HepG2 (cell line): Measurements from ENCODE around the gene COL25A1. TPM values are rescaled to one million over a fixed set of nuclear protein-coding genes. Genes with fewer than 3 reads are reported as not detected.

Experiments used
- ATAC-seq: fragments of 200-7000 bp; cut with Tn5 transposase; 3 replicates; pipeline ENCODE4 v1.9.1; 2020; ENCODE audit warnings: mild to moderate bottlenecking, moderate library complexity
- BruUV-seq: library from RNA; stranded (reverse); fragments of 400-500 nt; replicated peaks from 2 replicates; lab custom pipeline; 2021; lab: Mats Ljungman, UMichigan
- CTCF ChIA-PET: fragments of 300-600 bp; formaldehyde crosslinking; extraction: SDS; loops from one replicate; lab custom pipeline; 2021; ENCODE audit warnings: low total read pairs, inconsistent platforms, low intra/inter-chr PET ratio; lab: Yijun Ruan, JAX
- POLR2A ChIA-PET: fragments of 350-600 bp; sonication (Branson Sonifier 250); formaldehyde crosslinking; loops from one replicate; lab custom pipeline; 2020; ENCODE audit warnings: antibody characterized with exemption, inconsistent platforms; lab: Yijun Ruan, JAX
- DNase-seq: peaks from one replicate; pipeline ENCODE4 v3.0.0-alpha.2; 2015; ENCODE audit warnings: low spot score
- FAIRE-seq: peaks from 3 replicates; lab custom pipeline; 2011; peaks lifted over from hg19 to GRCh38; lab: Jason Lieb, UNC
- H2AFZ ChIP-seq: one replicate; pipeline ENCODE4 v1.6.1; 2011; ENCODE audit warnings: low read length, inconsistent platforms
- H3K27ac ChIP-seq: fragments of 300-600 bp; 3 replicates; pipeline ENCODE4 v1.8.0; 2011; ENCODE audit warnings: mixed run types, mild to moderate bottlenecking, mixed read lengths, low read length, inconsistent platforms; ENCODE audit not compliant: insufficient read depth; ENCODE audit errors: extremely low read length
- H3K27me3 ChIP-seq, 2 experiments: fragments of 200-600 bp in 1 of 2; 2 replicates in 1 of 2; 3 replicates in 1 of 2; pipeline versions ENCODE4 v1.6.0 to v1.8.0; 2011; ENCODE audit warnings: low read length in 2 of 2, mild to moderate bottlenecking in 2 of 2, moderate library complexity in 2 of 2, inconsistent platforms in 1 of 2; ENCODE audit not compliant: insufficient read depth in 2 of 2, control insufficient read depth in 1 of 2
- H3K36me3 ChIP-seq, 2 experiments: fragments of 200-600 bp in 1 of 2; replicated peaks in 1 of 2; 2 replicates in 1 of 2; 3 replicates in 1 of 2; pipeline versions ENCODE4 v1.5.1 to v1.8.0; 2011; ENCODE audit warnings: low read length in 2 of 2, inconsistent platforms in 1 of 2; ENCODE audit not compliant: insufficient read depth in 2 of 2, control insufficient read depth in 1 of 2
- H3K4me1 ChIP-seq: 2 replicates; pipeline ENCODE4 v1.5.1; 2012; ENCODE audit warnings: low read length, inconsistent platforms; ENCODE audit not compliant: insufficient read depth
- H3K4me2 ChIP-seq: 2 replicates; pipeline ENCODE4 v1.6.0; 2011; ENCODE audit warnings: low read depth, low read length, inconsistent platforms
- H3K4me3 ChIP-seq, 3 experiments: fragments of 200-600 bp in 1 of 3; sonication (generic), shearing (Covaris generic) in 1 of 3; replicated peaks in 1 of 3; 2 replicates each; pipeline ENCODE4 v1.5.1; 2011 to 2016; ENCODE audit warnings: low read length in 3 of 3, inconsistent platforms in 2 of 3, low read depth in 2 of 3, mild to moderate bottlenecking in 2 of 3, control low read depth in 1 of 3, mixed read lengths in 1 of 3; ENCODE audit not compliant: insufficient read depth in 1 of 3
- H3K79me2 ChIP-seq: one replicate; pipeline ENCODE4 v1.6.1; 2011; ENCODE audit warnings: low read length, inconsistent platforms; ENCODE audit not compliant: insufficient read depth
- H3K9ac ChIP-seq: 2 replicates; pipeline ENCODE4 v1.6.0; 2011; ENCODE audit warnings: mild to moderate bottlenecking, low read depth, low read length, inconsistent platforms; ENCODE audit not compliant: insufficient read depth
- H3K9me3 ChIP-seq: 2 replicates; pipeline ENCODE4 v1.5.1; 2012; ENCODE audit warnings: mild to moderate bottlenecking, low read length
- H4K20me1 ChIP-seq: 2 replicates; pipeline ENCODE4 v1.6.0; 2011; ENCODE audit warnings: inconsistent platforms, mild to moderate bottlenecking, low read length, moderate library complexity; ENCODE audit not compliant: insufficient read depth
- ARNT2 ChIP-seq: sonication (generic); formaldehyde crosslinking; IDR thresholded peaks from 2 replicates; pipeline ENCODE4 v1.8.0; 2022; ENCODE audit warnings: mild to moderate bottlenecking, low read depth, missing genetic modification reagents, moderate library complexity
- ATF4 ChIP-seq, 2 experiments: fragments of 450-650 bp in 1 of 2; sonication (generic) in 1 of 2; formaldehyde crosslinking; IDR thresholded peaks; 2 replicates each; pipeline versions ENCODE4 v1.5.0 to v1.8.0; 2020 to 2022; ENCODE audit warnings: mild to moderate bottlenecking in 1 of 2, missing genetic modification reagents in 1 of 2
- ATRX ChIP-seq: sonication (generic); formaldehyde crosslinking; IDR thresholded peaks from 2 replicates; pipeline ENCODE4 v1.4.0; 2020; ENCODE audit warnings: missing genetic modification reagents, borderline replicate concordance
- DZIP1 ChIP-seq: sonication (generic); formaldehyde crosslinking; IDR thresholded peaks from 2 replicates; pipeline ENCODE4 v1.5.0; 2020; ENCODE audit warnings: mild to moderate bottlenecking, missing genetic modification reagents
- ETV5 ChIP-seq: IDR thresholded peaks from 2 replicates; pipeline ENCODE4 v1.6.1; 2018; ENCODE audit warnings: missing biosample characterization, missing genetic modification reagents, inconsistent platforms, borderline replicate concordance
- HNRNPLL ChIP-seq: fragments of 200-400 bp; formaldehyde crosslinking; IDR thresholded peaks from 2 replicates; pipeline ENCODE4 v1.6.1; 2017; ENCODE audit warnings: mild to moderate bottlenecking, low read depth, low read length; ENCODE audit not compliant: poor library complexity, severe bottlenecking
- HOMEZ ChIP-seq: IDR thresholded peaks from 2 replicates; pipeline ENCODE4 v1.6.1; 2016; ENCODE audit warnings: low read depth
- JDP2 ChIP-seq: sonication (generic); formaldehyde crosslinking; IDR thresholded peaks from 2 replicates; pipeline ENCODE4 v1.8.1; 2022; ENCODE audit warnings: missing genetic modification reagents, borderline replicate concordance
- JUN ChIP-seq: sonication (generic); formaldehyde crosslinking; IDR thresholded peaks from 2 replicates; pipeline ENCODE4 v1.4.0; 2020; ENCODE audit warnings: mild to moderate bottlenecking, missing genetic modification reagents
- MEIS1 ChIP-seq: sonication (generic); formaldehyde crosslinking; IDR thresholded peaks from 2 replicates; pipeline ENCODE4 v1.9.0; 2021; ENCODE audit warnings: mild to moderate bottlenecking, missing genetic modification reagents, moderate library complexity, borderline replicate concordance
- NPAS2 ChIP-seq: sonication (generic); formaldehyde crosslinking; IDR thresholded peaks from 2 replicates; pipeline ENCODE4 v1.8.0; 2022; ENCODE audit warnings: mild to moderate bottlenecking, missing genetic modification reagents, borderline replicate concordance
- SIX4 ChIP-seq: sonication (generic); formaldehyde crosslinking; IDR thresholded peaks from 2 replicates; pipeline ENCODE4 v1.4.0; 2020; ENCODE audit warnings: missing genetic modification reagents
- TBX2 ChIP-seq: sonication (generic); formaldehyde crosslinking; IDR thresholded peaks from 2 replicates; pipeline ENCODE4 v1.5.0; 2020; ENCODE audit warnings: missing genetic modification reagents, mild to moderate bottlenecking, borderline replicate concordance
- ZNF510 ChIP-seq: sonication (generic); formaldehyde crosslinking; IDR thresholded peaks from 2 replicates; pipeline ENCODE4 v1.4.0; 2020; ENCODE audit warnings: low read depth, mild to moderate bottlenecking, missing genetic modification reagents
- ZNF879 ChIP-seq: sonication (generic); formaldehyde crosslinking; IDR thresholded peaks from 2 replicates; pipeline ENCODE4 v1.8.1; 2023; ENCODE audit warnings: missing genetic modification reagents
- ZSCAN20 ChIP-seq: sonication (generic); formaldehyde crosslinking; IDR thresholded peaks from 2 replicates; pipeline ENCODE4 v1.4.0; 2020; ENCODE audit warnings: missing genetic modification reagents, mild to moderate bottlenecking, borderline replicate concordance
- WGBS: methylation state at CpG from one replicate; pipeline ENCODE4 v1.1.6; 2017; ENCODE audit warnings: low lambda C conversion rate; 5-methylcytosine and 5-hydroxymethylcytosine counted together
- in situ Hi-C: cut with HindIII; loops from 2 replicates; pipeline ENCODE4 v1.10.0; 2017; ENCODE audit warnings: low pct_unique_long_range_greater_than_20kb; ENCODE audit not compliant: extremely low pct_ligation_motif_present
- intact Hi-C: fragments of 100-400 bp; cut with micrococcal nuclease; formaldehyde crosslinking; loops from one replicate; pipeline ENCODE4 v1.10.0; 2022; ENCODE audit not compliant: unreplicated experiment
- polyA plus RNA-seq, 8 experiments: library from polyadenylated mRNA; depleted of rRNA in 3 of 8; stranded (reverse) in 7 of 8; unstranded in 1 of 8; fragments of >200 nt; fragmentation: Illumina TruSeq in 4 of 8; extraction: Trizol in 4 of 8; gene quantifications; 2 replicates each; pipeline versions ENCODE4 v1.2.1 to v1.2.3, GENCODE V29; 2011 to 2016; ENCODE audit warnings: low read depth in 4 of 8, missing spikeins in 1 of 8, mixed read lengths in 1 of 8; ENCODE audit not compliant: insufficient read depth in 1 of 8
- total RNA-seq, 5 experiments: library from RNA; depleted of rRNA; stranded (reverse); fragments of >200 nt; fragmentation: Illumina TruSeq; extraction: Trizol; gene quantifications; 2 replicates each; pipeline ENCODE4 v1.2.3, GENCODE V29; 2016; ENCODE audit warnings: low read depth in 1 of 5

The COL25A1 gene
- total and polyA plus RNA-seq, 2 of the 13 experiments (the other 11 are each of a cell fraction or from before 2014, with no cell fraction given) = not detected

GRCh38 chr4:109155084-109155483, 147.4 kb downstream of the COL25A1 start (continued):
- no peak for TF ChIP-seq MEIS1 (CRISPR knock-in tag)
- no peak for TF ChIP-seq DZIP1 (CRISPR knock-in tag)
- TF ChIP-seq ZNF879 (CRISPR knock-in tag) = no peak
- TF ChIP-seq ZNF510 (CRISPR knock-in tag) = no peak
- TF ChIP-seq, all 625 proteins: peak for 0

- Histone ChIP-seq H3K9ac (no peak overlapping the region), H3K27me3 (no peaks in the 10 kb centered on the region), H4K20me1 (no peaks in the 10 kb centered on the region), H3K4me1 (no peaks in the 10 kb centered on the region), H2AFZ (no peak overlapping the region), H3K4me3 (no peak overlapping the region), H3K4me2 (no peak overlapping the region), H3K9me3 (no peaks in the 10 kb centered on the region), H3K79me2 (no peaks in the 10 kb centered on the region), H3K27ac (no peak overlapping the region), H3K36me3 (no peaks in the 10 kb centered on the region)
- BruUV-seq = no TSS peak
- ChIA-PET CTCF (no interaction called here), POLR2A (no interaction called here)
- DNase-seq (no peak), FAIRE-seq (no peak), ATAC-seq (no peak)
- intact Hi-C loops = no loop called here
- WGBS = 0% methylated on average over 4 of the region's 4 CpGs
- in situ Hi-C loops = no loop called here
- TF ChIP-seq ETV5 (CRISPR knock-in tag) = no peak
- no peak for TF ChIP-seq ARNT2 (CRISPR knock-in tag)
- no peak for TF ChIP-seq ZSCAN20 (CRISPR knock-in tag)
- TF ChIP-seq JDP2 (CRISPR knock-in tag) = no peak
- TF ChIP-seq JUN (CRISPR knock-in tag) = no peak
- TF ChIP-seq ATRX (CRISPR knock-in tag) = no peak
- no peak for TF ChIP-seq SIX4
- no peak for TF ChIP-seq DZIP1 (CRISPR knock-in tag)
- no peak for TF ChIP-seq NPAS2 (CRISPR knock-in tag)
- no peak for TF ChIP-seq HOMEZ (CRISPR knock-in tag)
- no peak for TF ChIP-seq TBX2 (CRISPR knock-in tag)
- TF ChIP-seq HNRNPLL = no peak
- no peak for TF ChIP-seq ATF4 (CRISPR knock-in tag; IDR thresholded peaks at IDR 0.05)
Observed at GRCh38 chr4:109154424-109154823, 148.0 kb downstream of the COL25A1 start.
